Pancreas (tissue), 10 donors: ENCODE measurements around the gene RALY. TPM values are rescaled to one million over a fixed set of nuclear protein-coding genes. Genes with fewer than 3 reads are reported as not detected.

ENCODE experiments used
- ATAC-seq, 4 donors: fragments of 200-7000 bp; cut with Tn5 transposase; one replicate each; pipeline versions ENCODE4 v1.8.0 to v1.9.1; 2020; ENCODE audit warnings: mild to moderate bottlenecking in 4 of 4, moderate library complexity in 4 of 4
- DNase-seq, 6 donors: peaks; one replicate each; pipeline ENCODE4 v3.0.0-alpha.2; 2020
- FAIRE-seq: peaks from 2 replicates; lab custom pipeline; 2012; peaks lifted over from hg19 to GRCh38; lab: Jason Lieb, UNC
- H3K27ac ChIP-seq, 4 donors: fragments of 200-600 bp; sonication (generic); 1 replicate in 3 of 4; 2 replicates in 1 of 4; pipeline versions ENCODE4 v1.5.0 to v1.8.0; 2020
- H3K27me3 ChIP-seq, 4 donors: fragments of 200-600 bp; one replicate each; pipeline ENCODE4 v1.8.0; 2021
- H3K36me3 ChIP-seq, 3 donors: fragments of 200-600 bp; sonication (generic) in 1 of 3; one replicate each; pipeline versions ENCODE4 v1.5.0 to v1.8.0; 2020 to 2021
- H3K4me1 ChIP-seq, 3 donors: fragments of 200-600 bp; one replicate each; pipeline ENCODE4 v1.8.0; 2021
- H3K4me3 ChIP-seq, 4 donors: fragments of 200-600 bp; sonication (generic) in 2 of 4; one replicate each; pipeline versions ENCODE4 v1.5.0 to v1.8.0; 2020 to 2021
- H3K9me3 ChIP-seq, 4 donors: fragments of 200-600 bp; one replicate each; pipeline ENCODE4 v1.8.0; 2021
- CTCF ChIP-seq, 4 donors: fragments of 200-600 bp; sonication (generic) in 3 of 4; IDR thresholded peaks; one replicate each; pipeline versions ENCODE4 v1.5.0 to v1.8.0; 2021; ENCODE audit warnings: antibody characterized with exemption in 4 of 4
- WGBS, 2 donors: extraction: QIAGEN DNeasy Blood & Tissue Kit; methylation state at CpG; one replicate each; pipeline ENCODE4 v1.1.7; 2013; 5-methylcytosine and 5-hydroxymethylcytosine counted together
- intact Hi-C, 3 donors: fragments of 100-400 bp; cut with DNase I; formaldehyde crosslinking; loops; one replicate each; pipeline versions ENCODE4 v1.11.1 to v1.14.2; 2022
- polyA plus RNA-seq, 2 donors: library from polyadenylated mRNA; stranded (reverse); fragments of 200-250 nt; gene quantifications; one replicate each; pipeline ENCODE4 v1.2.3, GENCODE V29; 2013
- total RNA-seq, 6 donors: library from RNA; stranded (reverse); fragmentation: NEBNext Ultra II Directional in 4 of 6; extraction: Animal tissue kit (Norgen Biotek cat#: 25700) in 4 of 6; gene quantifications; one replicate each; pipeline versions ENCODE4 v1.2.1 to v1.2.4, GENCODE V29; 2021 to 2023
- donor health status: healthy with polysubstance abuse.
- donor health status: DM: no; HTN: no; CAD: no; lungs with moderate emphysema.
- donor health status: DM: no; HTN: no; CAD: no.
- donor health status: control.
- donor health status: control.
- donor health status: Bipolar disorder and iron deficiency.
- donor health status: DM: yes; HTN: yes; CAD: no.
- donor health status: DM: no; HTN: no; CAD: no.
- donor health status: DM: no; HTN: no; CAD: no.
- donor health status: DM: yes; HTN: yes; CAD: no.

RALY gene
- total and polyA plus RNA-seq, 8 donors: 30.0 to 60.4 (median 44.3) TPM

- no peaks in the 10 kb centered on the region for H3K9me3 ChIP-seq
- peak overlapping the region; percentile 82 to 94 (median 93) for H3K4me3 ChIP-seq
- no peak for FAIRE-seq
- TF ChIP-seq CTCF (IDR thresholded peaks at IDR 0.05): no peak
- no peak for ATAC-seq
- no peaks in the 10 kb centered on the region for H3K27me3 ChIP-seq
- H3K36me3 ChIP-seq: no peaks in the 10 kb centered on the region
- intact Hi-C loops: no loop called here
- H3K4me1 ChIP-seq: peaks cover 21 to 47% (median 38%) of the 10 kb centered on the region in 3 donors
- no peak for DNase-seq
- peak overlapping the region; percentile 92 to 97 (median 96) for H3K27ac ChIP-seq
- 6% methylated on average over 8 of the region's 8 CpGs for WGBS, 2 donors
These were observed 1.5 kb downstream of the RALY start for GRCh38 chr20:33995053-33995831.

- Histone ChIP-seq H3K4me3 (no peak overlapping the region), H3K4me1 (peaks cover 28 to 48% (median 29%) of the 10 kb centered on the region in 3 donors), H3K9me3 (no peaks in the 10 kb centered on the region), H3K27me3 (no peaks in the 10 kb centered on the region), H3K27ac (no peak overlapping the region), H3K36me3 (no peaks in the 10 kb centered on the region)
- WGBS, 2 donors: 88% methylated on average over 7 of the region's 7 CpGs
- no peak for ATAC-seq
- intact Hi-C loops: no loop called here
- DNase-seq: no peak
- FAIRE-seq: no peak
- TF ChIP-seq CTCF (IDR thresholded peaks at IDR 0.05): no peak
These were observed 5.4 kb downstream of the RALY start for GRCh38 chr20:33999025-33999649.

GRCh38 chr20:34001378-34001777 is 7.7 kb downstream of the RALY start:
- H3K9me3 ChIP-seq: no peaks in the 10 kb centered on the region
- TF ChIP-seq CTCF (IDR thresholded peaks at IDR 0.05): no peak
- DNase-seq (no peak), FAIRE-seq (no peak), ATAC-seq (no peak)
- H3K4me1 ChIP-seq: peaks cover 23 to 43% (median 28%) of the 10 kb centered on the region in 3 donors
- no peak overlapping the region for H3K4me3 ChIP-seq
- intact Hi-C loops: no loop called here
- H3K36me3 ChIP-seq: no peaks in the 10 kb centered on the region
- H3K27ac ChIP-seq: no peak overlapping the region
- WGBS, 2 donors: 64 to 65% methylated on average over 2 of the region's 2 CpGs
- H3K27me3 ChIP-seq: no peaks in the 10 kb centered on the region

- 42% methylated on average over 2 of the region's 2 CpGs for WGBS, 2 donors
- Histone ChIP-seq H3K4me1 (peaks cover 13 to 27% (median 25%) of the 10 kb centered on the region in 3 donors), H3K27me3 (no peaks in the 10 kb centered on the region), H3K27ac (no peak overlapping the region), H3K4me3 (no peak overlapping the region), H3K9me3 (no peaks in the 10 kb centered on the region), H3K36me3 (no peaks in the 10 kb centered on the region)
- DNase-seq (no peak), FAIRE-seq (no peak), ATAC-seq (no peak)
- intact Hi-C loops: no loop called here
- TF ChIP-seq CTCF (IDR thresholded peaks at IDR 0.05): no peak
These were observed 10.5 kb downstream of the RALY start for GRCh38 chr20:34004227-34004626.
